Measurements from ENCODE around the gene CDC42BPG. TPM values are rescaled to one million over a fixed set of nuclear protein-coding genes. Genes with fewer than 3 reads are reported as not detected.

CDC42BPG gene
- total and polyA plus RNA-seq, 9 of the 15 experiments (the other 6 are each of a cell fraction or from before 2014, with no cell fraction given): 0.04 to 8.8 (median 2.1) TPM

DNA sequence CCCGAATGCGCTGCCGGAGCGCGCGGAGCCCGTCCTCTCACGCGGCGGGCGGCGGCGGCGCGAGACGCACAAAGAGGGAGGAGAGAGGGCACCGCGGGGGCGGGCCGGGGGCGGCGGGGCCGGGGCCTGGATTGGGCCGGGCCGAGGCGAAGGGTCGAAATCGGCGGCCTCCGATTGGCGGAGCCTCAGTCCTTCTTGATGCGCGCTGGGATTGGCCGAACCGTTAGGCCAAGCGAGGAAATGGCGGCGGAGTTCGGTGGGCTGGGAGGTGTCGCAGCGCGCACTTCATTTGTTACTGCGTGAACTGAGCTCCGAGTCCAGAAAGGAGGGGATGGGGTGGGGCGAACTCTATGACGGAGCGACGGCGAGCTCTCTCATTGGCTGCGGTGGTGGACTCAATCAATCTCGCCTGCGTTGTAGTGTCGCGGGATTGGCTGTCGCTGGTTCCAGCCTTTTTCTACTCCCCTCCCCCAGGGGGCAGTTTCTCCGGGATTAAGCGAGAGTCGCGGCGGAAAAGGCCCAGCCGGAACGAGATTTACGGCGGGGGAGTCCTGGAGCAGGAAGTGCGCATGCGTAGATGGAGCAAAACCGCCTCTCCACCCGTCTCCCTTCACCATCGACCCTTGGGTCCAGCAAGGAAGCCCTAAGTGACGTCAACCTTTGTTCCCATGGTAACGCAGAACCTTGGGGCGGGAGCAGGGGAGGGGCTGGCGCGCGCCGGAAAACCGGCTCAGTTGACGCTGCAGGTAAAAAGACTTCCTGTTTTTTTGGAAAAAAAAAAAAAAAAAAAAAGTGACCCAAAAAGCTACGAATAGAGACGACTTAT, 65.8 kb downstream of the CDC42BPG start, which contains the start of gene SF1 (continued):
- TF ChIP-seq, protein P1, sequence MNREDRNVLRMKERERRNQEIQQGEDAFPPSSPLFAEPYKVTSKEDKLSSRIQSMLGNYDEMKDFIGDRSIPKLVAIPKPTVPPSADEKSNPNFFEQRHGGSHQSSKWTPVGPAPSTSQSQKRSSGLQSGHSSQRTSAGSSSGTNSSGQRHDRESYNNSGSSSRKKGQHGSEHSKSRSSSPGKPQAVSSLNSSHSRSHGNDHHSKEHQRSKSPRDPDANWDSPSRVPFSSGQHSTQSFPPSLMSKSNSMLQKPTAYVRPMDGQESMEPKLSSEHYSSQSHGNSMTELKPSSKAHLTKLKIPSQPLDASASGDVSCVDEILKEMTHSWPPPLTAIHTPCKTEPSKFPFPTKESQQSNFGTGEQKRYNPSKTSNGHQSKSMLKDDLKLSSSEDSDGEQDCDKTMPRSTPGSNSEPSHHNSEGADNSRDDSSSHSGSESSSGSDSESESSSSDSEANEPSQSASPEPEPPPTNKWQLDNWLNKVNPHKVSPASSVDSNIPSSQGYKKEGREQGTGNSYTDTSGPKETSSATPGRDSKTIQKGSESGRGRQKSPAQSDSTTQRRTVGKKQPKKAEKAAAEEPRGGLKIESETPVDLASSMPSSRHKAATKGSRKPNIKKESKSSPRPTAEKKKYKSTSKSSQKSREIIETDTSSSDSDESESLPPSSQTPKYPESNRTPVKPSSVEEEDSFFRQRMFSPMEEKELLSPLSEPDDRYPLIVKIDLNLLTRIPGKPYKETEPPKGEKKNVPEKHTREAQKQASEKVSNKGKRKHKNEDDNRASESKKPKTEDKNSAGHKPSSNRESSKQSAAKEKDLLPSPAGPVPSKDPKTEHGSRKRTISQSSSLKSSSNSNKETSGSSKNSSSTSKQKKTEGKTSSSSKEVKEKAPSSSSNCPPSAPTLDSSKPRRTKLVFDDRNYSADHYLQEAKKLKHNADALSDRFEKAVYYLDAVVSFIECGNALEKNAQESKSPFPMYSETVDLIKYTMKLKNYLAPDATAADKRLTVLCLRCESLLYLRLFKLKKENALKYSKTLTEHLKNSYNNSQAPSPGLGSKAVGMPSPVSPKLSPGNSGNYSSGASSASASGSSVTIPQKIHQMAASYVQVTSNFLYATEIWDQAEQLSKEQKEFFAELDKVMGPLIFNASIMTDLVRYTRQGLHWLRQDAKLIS (CRISPR knock-in tag; IDR thresholded peaks at IDR 0.05): no peak
- TF ChIP-seq FOS (IDR thresholded peaks at IDR 0.05; ENCODE audit: extremely low read depth, insufficient read length): peak; percentile 64
- TF ChIP-seq PHB2 (IDR thresholded peaks at IDR 0.05; ENCODE audit: low read depth): no peak
- TF ChIP-seq NR2F6 (CRISPR knock-in tag; IDR thresholded peaks at IDR 0.05): no peak
- TF ChIP-seq, protein P2, sequence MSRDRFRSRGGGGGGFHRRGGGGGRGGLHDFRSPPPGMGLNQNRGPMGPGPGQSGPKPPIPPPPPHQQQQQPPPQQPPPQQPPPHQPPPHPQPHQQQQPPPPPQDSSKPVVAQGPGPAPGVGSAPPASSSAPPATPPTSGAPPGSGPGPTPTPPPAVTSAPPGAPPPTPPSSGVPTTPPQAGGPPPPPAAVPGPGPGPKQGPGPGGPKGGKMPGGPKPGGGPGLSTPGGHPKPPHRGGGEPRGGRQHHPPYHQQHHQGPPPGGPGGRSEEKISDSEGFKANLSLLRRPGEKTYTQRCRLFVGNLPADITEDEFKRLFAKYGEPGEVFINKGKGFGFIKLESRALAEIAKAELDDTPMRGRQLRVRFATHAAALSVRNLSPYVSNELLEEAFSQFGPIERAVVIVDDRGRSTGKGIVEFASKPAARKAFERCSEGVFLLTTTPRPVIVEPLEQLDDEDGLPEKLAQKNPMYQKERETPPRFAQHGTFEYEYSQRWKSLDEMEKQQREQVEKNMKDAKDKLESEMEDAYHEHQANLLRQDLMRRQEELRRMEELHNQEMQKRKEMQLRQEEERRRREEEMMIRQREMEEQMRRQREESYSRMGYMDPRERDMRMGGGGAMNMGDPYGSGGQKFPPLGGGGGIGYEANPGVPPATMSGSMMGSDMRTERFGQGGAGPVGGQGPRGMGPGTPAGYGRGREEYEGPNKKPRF (IDR thresholded peaks at IDR 0.05; ENCODE audit: low read depth, low read length): no peak
- no peak for TF ChIP-seq ZNF311 (CRISPR knock-in tag; IDR thresholded peaks at IDR 0.05)
- TF ChIP-seq, protein P3, sequence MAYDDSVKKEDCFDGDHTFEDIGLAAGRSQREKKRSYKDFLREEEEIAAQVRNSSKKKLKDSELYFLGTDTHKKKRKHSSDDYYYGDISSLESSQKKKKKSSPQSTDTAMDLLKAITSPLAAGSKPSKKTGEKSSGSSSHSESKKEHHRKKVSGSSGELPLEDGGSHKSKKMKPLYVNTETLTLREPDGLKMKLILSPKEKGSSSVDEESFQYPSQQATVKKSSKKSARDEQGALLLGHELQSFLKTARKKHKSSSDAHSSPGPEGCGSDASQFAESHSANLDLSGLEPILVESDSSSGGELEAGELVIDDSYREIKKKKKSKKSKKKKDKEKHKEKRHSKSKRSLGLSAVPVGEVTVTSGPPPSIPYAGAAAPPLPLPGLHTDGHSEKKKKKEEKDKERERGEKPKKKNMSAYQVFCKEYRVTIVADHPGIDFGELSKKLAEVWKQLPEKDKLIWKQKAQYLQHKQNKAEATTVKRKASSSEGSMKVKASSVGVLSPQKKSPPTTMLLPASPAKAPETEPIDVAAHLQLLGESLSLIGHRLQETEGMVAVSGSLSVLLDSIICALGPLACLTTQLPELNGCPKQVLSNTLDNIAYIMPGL (CRISPR knock-in tag; IDR thresholded peaks at IDR 0.05): peak; percentile 77; the same call in 1 of the 2 replicates
- peak; percentile 92 for TF ChIP-seq ELF1 (tag; IDR thresholded peaks at IDR 0.05)
- TF ChIP-seq ZNF75A (CRISPR knock-in tag; IDR thresholded peaks at IDR 0.05): no peak
- TF ChIP-seq NR2C2 (CRISPR knock-in tag; IDR thresholded peaks at IDR 0.05): no peak
- peak; percentile 92 for TF ChIP-seq NR2C2 (tag; IDR thresholded peaks at IDR 0.05)
- no peak for TF ChIP-seq SAP30 (IDR thresholded peaks at IDR 0.05; ENCODE audit: borderline replicate concordance, insufficient read depth, low read depth, low read length, poor library complexity, severe bottlenecking)
- TF ChIP-seq HDAC1 (IDR thresholded peaks at IDR 0.05): peak in 1 of 2 experiments; percentile 12; a peak in 1 of 4 replicates
- no peak for TF ChIP-seq ZBTB8A (IDR thresholded peaks at IDR 0.05; ENCODE audit: partially characterized antibody)
- TF ChIP-seq, protein P4, sequence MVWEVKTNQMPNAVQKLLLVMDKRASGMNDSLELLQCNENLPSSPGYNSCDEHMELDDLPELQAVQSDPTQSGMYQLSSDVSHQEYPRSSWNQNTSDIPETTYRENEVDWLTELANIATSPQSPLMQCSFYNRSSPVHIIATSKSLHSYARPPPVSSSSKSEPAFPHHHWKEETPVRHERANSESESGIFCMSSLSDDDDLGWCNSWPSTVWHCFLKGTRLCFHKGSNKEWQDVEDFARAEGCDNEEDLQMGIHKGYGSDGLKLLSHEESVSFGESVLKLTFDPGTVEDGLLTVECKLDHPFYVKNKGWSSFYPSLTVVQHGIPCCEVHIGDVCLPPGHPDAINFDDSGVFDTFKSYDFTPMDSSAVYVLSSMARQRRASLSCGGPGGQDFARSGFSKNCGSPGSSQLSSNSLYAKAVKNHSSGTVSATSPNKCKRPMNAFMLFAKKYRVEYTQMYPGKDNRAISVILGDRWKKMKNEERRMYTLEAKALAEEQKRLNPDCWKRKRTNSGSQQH (CRISPR knock-in tag; IDR thresholded peaks at IDR 0.05): no peak
- no peak for TF ChIP-seq ZFP36 (IDR thresholded peaks at IDR 0.05; ENCODE audit: low read depth, low read length, partially characterized antibody)
- peak; percentile 81 for TF ChIP-seq CXXC5 (CRISPR knock-in tag; IDR thresholded peaks at IDR 0.05)
- no peak for TF ChIP-seq IFI16 (CRISPR knock-in tag; IDR thresholded peaks at IDR 0.05)

Measured in K562 (cell line).